ENCODE data around the gene CALML5.
A peak's percentile ranks its signal among the peaks of the same experiment; 100 is the strongest.
"Not testable (repeated sequence)": the region's sequence is repeated elsewhere in the genome, so short reads cannot be mapped to it uniquely, and the experiment has no call there.

Gene CALML5

DNA sequence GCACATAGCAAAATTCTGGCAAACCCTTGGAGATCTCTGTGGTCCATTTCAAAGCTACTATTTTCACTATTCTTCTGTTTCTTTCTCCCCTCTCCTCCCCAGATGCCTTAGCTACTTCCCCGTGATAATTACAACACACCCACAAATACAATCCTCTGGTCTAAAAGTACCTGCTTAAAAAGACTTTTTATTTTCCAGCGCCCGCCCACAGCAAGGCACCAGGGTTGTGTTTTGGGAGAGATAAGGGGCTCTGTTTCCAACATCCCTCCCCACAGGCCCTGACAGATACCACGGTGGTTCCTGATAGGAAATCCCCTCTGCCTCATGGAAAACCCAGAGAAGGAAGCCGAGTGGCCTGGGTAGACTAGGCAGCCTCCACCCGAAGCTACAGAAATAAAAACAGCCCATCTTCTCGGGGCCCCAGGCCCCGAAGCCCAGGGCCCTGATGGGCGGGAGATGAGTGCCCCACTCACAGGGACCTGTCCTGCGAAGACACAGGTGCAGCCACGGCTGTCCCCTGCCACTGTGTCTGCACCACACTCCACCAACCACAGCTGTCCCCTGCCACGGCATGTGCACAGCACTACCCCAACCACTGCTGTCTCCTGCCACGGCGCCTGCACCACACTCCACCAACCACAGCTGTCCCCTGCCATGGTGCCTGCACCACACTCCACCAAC is 19.7 kb downstream of the CALML5 start:
- no peak for DNase-seq

DNA sequence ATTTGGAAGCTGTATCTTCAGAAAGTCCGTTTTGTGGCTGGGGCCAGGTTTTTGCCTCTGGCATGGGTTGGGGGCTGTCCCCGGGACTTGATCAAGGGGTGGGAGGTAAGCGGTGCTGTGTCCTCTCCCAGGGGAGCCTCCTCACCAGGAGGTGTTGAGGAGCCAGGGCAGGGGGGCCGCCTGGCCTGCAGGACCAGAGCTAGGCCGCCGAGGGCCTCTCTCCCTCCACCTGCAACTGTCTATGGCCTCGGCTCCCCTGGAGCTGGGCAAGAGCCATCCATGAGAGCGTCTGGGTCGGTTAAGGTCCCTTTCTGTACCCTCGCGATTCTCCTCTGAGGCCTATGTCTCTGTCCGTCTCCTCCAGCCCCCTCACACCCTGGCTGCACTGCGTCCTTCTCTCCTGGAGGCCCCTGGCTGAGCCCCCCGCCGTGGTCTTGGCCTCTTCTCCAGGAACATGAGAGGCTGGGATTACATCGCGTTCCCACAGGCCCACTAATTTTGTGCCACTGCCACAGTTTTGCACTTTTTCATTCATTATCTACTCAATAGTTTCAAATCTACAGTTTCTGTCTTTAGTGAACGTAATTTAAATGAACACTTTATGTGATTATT is 20.6 kb downstream of the CALML5 start:
- DNase-seq = no peak

DNA sequence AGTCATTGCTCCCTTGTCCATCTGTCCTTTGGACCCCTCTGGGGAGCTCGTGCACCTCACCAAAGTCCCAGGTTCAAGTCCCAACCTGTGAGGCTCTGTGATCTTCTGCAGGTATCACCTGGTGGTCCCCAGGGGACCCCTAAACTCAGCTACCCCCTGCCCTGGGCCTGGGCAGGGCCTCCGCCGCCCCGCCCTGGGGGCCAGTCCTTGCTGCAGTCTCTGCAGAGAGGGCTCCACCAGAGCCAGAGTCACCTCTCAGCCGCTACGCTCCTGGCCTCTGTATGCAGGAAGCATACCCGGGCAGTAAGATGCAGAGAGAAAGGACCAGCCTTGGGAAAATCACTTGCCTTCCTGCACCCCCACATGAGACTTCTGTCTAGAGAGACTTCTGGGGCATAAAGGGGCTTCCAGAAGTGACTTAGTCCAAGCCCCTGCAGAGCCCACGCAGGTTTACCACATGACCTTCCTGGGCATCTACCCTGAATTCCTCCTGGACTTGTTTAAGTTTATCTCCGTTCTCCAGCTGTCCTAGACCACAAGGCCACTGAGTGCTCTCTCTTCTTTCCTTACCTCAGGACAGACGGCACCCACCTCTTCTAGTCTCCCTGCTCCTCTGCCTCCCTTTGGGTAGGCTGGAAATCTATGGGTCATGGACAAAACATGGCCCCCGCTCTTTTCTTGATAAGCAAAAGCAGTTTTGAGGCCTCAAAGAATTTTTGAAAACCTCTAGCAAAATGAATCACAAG is 21.2 kb downstream of the CALML5 start:
- DNase-seq = no peak

DNA sequence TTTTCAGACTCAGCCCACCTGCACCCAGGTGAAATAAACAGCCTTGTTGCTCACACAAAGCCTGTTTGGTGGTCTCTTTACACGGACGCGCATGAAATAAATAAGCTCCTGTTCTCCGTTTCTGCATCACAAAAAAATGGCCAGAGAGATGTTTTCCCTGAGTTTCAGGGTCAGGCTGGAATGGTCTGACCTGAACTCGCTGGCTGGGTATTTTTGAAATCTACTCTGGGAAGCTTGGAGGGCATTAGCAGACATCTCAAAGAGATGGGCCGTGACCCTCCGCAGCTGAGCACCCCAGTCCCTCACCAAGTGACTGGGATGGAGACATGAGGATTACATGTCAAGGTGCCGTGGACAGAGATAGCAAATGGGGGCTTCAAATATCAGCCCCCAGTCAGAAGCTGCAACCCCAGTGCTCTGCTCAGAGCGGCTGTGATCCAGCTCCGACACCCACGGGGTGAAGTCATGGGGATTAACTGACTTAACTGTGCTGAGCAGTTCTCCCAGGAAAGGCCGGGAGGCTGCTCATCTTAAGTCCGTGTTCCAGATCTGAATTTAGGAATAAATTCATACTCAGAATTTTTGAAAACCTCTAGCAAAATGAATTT is 22.3 kb downstream of the CALML5 start:
- DNase-seq = no peak

GRCh38 chr10:5475974-5476807 is 23.2 kb downstream of the CALML5 start:
- DNase-seq = not testable (repeated sequence)

DNA sequence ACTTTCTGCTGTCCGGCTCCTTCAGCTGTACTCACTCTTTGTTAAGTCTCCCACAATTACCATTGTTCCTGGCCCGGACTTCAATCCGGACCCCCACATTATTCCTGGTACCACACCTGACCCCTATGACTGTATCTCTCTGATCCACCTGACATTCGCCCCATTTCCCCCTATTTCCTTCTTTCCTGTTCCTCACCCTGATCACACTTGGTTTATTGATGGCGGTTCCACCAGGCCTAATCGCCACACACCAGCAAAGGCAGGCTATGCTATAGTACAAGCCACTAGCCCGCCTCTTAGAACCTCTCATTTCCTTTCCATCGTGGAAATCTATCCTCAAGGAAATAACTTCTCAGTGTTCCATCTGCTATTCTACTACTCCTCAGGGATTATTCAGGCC is 24.3 kb downstream of the CALML5 start:
- not testable (repeated sequence) for DNase-seq

GRCh38 chr10:5474642-5475041 is 24.7 kb downstream of the CALML5 start:
- not testable (repeated sequence) for DNase-seq

DNA sequence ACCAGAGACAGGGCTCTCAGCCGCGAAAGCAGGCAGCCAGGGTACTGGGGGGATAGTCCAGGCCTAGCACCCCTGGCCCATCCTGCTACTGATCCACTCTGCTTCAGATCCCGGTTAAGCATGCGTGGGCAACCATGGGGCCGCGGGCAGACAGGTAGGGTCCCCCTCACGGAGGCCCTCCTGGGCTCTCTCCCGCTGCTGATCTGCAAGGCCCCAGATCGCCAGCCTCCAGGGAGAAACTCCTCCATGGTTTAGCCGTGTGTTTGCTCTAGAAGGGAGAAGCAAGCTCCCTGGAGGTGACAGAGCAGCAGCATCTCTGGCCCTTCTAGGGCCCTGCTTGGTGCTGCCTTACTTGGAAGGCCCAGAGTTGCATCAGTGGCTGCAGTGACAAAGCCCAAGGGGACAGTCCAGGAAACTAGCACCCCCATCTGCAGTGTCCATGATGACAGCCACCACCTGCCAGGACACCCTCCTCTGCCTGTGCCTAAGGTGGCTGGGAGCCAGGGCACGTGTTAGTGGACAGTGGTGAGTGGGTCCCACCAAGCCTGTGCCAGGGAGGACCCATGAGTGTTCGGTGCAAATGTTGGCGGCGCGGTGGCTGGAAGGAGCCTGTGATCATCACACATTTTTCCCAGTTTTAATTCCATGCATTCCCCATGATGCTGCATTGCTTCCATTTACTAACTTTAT is 29.2 kb downstream of the CALML5 start:
- DNase-seq = no peak

- DNase-seq = no peak
Observed at GRCh38 chr10:5469353-5470061, 29.9 kb downstream of the CALML5 start.

GRCh38 chr10:5468262-5469106 is 30.9 kb downstream of the CALML5 start:
- DNase-seq = no peak

- no peak for DNase-seq
Observed at GRCh38 chr10:5467634-5468255, 31.6 kb downstream of the CALML5 start.

DNA sequence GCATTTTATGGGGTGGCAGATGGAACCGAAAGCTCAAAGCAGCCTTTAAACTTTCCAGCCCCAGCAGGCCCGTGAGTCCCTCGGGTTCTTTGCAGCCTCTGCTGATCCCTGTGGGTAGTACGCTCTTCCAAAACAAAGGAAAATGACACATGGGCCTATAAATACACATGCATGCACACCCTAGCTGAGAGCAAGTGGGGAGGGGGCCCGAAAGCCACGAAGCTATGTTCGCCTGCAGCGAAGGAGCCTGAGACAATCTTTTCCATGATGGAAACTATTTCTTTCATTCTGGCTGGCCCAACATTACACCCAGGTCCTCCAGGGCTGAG is 32.2 kb downstream of the CALML5 start:
- no peak for DNase-seq

GRCh38 chr10:5466451-5467206 is 32.7 kb downstream of the CALML5 start:
- peak; percentile 94 for DNase-seq

GRCh38 chr10:5465976-5466450 is 33.4 kb downstream of the CALML5 start:
- no peak for DNase-seq

GRCh38 chr10:5464546-5464945 is 34.8 kb downstream of the CALML5 start:
- DNase-seq = no peak

GRCh38 chr10:5462841-5463293 is 36.5 kb downstream of the CALML5 start:
- no peak for DNase-seq

- no peak for DNase-seq
Observed at GRCh38 chr10:5461914-5462840, 37.2 kb downstream of the CALML5 start.

DNA sequence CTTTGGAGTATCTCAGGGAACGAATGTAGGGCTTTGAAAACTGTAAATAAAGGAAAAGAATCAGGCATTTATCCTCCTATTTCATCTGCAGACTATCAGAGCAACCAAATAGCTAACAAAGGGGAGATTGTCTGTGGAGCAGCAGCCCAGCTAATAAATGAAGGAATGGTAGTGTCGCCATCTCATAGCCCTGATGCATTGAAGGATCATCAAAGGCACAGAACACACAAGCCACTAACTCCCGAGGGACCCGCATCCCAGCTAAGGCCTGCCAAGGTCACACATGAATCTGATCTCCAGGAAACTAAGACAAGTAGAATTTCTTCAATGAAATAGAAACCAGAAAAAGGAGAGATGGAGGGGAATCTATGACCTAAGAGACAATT is 38.2 kb downstream of the CALML5 start:
- DNase-seq = no peak
